Esophagus squamous epithelium (tissue), 5 donors: ENCODE results near the gene ABCA3. TPM values are rescaled to one million over a fixed set of nuclear protein-coding genes. Genes with fewer than 3 reads are reported as not detected.

Experiments
- DNase-seq: peaks from one replicate; lab custom pipeline; 2025; lab: John Stamatoyannopoulos, UW
- H3K27ac ChIP-seq, 4 donors: fragments of 200-600 bp; sonication (generic); one replicate each; pipeline ENCODE4 v1.5.1; 2016 to 2019; ENCODE audit warnings: mild to moderate bottlenecking in 1 of 4
- H3K27me3 ChIP-seq, 4 donors: fragments of 200-600 bp; sonication (generic); 1 replicate in 3 of 4; 2 replicates in 1 of 4; pipeline versions ENCODE4 v1.5.1 to v1.6.0; 2017 to 2021; ENCODE audit warnings: antibody characterized with exemption in 1 of 4
- H3K36me3 ChIP-seq, 3 donors: fragments of 200-600 bp; sonication (generic); one replicate each; pipeline ENCODE4 v1.5.1; 2016 to 2019
- H3K4me1 ChIP-seq, 3 donors: fragments of 200-600 bp; sonication (generic); one replicate each; pipeline ENCODE4 v1.5.1; 2017 to 2019
- H3K4me3 ChIP-seq, 4 donors: fragments of 200-600 bp; sonication (generic); 1 replicate in 3 of 4; 2 replicates in 1 of 4; pipeline ENCODE4 v1.5.1; 2016 to 2019; ENCODE audit warnings: mild to moderate bottlenecking in 2 of 4, moderate library complexity in 1 of 4
- H3K9me3 ChIP-seq, 3 donors: fragments of 200-600 bp; sonication (generic); one replicate each; pipeline ENCODE4 v1.5.1; 2016 to 2019
- POLR2A ChIP-seq, 4 donors: fragments of 450-650 bp; IDR thresholded peaks; one replicate each; pipeline ENCODE4 v1.6.1; 2017; ENCODE audit warnings: antibody characterized with exemption in 4 of 4, mild to moderate bottlenecking in 4 of 4, moderate library complexity in 3 of 4
- WGBS, 2 donors: methylation state at CpG; one replicate each; pipeline ENCODE4 v1.1.5; 2018; 5-methylcytosine and 5-hydroxymethylcytosine counted together
- intact Hi-C: fragments of 100-400 bp; cut with DNase I; formaldehyde crosslinking; loops from one replicate; pipeline ENCODE4 v1.15.0; 2022
- total RNA-seq, 4 donors: library from RNA; depleted of rRNA; stranded (reverse); fragments of >200 nt; gene quantifications; one replicate each; pipeline ENCODE4 v1.1.0, GENCODE V29; 2016
- TF ChIP-seq, protein P1 (sequence below), 6 experiments: fragments of 450-650 bp in 4 of 6; fragments of 200-600 bp in 2 of 6; sonication (generic) in 2 of 6; IDR thresholded peaks; one replicate each; pipeline ENCODE4 v1.5.1; 2016 to 2019; ENCODE audit warnings: antibody characterized with exemption in 6 of 6, mild to moderate bottlenecking in 4 of 6, moderate library complexity in 4 of 6
- donor health status: DM: yes; HTN: yes; CAD: no.

ABCA3 gene
- total RNA-seq, 4 donors from 2014 or later: 0.70 to 3.2 (median 2.7) TPM

DNA sequence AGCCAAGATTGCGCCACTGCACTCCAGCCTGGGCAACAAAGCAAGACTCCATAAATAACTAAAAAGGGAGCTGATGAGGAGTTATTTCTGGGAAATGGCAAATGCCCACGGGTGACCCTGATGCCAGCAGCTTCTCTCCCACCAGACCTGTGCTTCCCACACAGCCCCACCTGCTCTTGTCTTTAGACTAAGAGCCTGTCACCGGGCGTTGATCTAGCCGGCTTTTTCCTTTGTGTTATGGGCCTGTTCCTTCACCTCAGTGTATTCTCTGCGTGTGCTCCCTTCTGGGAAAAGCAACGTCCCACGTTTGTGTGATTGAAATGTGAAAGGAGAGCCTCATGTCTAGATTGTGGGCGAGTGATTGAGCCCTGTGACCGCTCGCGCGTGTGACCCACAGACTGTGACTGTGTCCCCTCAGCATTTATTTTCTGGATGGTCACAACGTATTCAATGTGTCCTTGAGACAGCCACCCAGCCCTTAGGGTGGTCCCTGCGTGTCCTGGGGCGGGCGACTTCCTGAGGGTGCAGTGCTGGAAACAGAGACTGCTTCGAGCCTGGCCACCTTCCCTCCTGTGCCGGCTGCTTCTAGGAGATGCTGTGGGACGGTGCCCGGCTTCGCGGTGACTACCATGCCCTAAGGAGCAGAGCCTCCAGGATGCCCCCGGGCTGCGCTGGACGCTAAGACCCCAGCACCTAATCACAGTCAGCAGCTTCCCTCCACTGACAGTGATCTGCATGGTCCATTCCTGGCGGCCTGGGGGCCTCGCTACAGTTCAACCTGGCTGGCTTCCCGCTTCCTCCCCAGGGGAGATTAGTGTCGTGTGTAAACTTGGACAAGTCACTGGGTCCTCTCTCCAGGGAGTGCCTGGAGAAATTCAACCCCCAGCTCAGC is 64.8 kb downstream of the ABCA3 start:
- whole genome bisulfite sequencing, 2 donors: 64 to 67% methylated on average over 12 to 19 of the region's 30 CpGs
- H3K36me3 ChIP-seq: peaks cover 0 to 17% (median 0%) of the 10 kb centered on the region in 3 donors
- intact Hi-C loops: no loop called here

GRCh38 chr16:2273931-2274330 is 66.6 kb downstream of the ABCA3 start:
- Histone ChIP-seq H3K9me3 (no peaks in the 10 kb centered on the region), H3K27me3 (no peaks in the 10 kb centered on the region), H3K4me3 (no peak overlapping the region), H3K4me1 (peaks cover 12 to 19% (median 13%) of the 10 kb centered on the region in 3 donors), H3K27ac (no peak overlapping the region), H3K36me3 (peaks cover 0 to 10% (median 0%) of the 10 kb centered on the region in 3 donors)
- TF ChIP-seq, protein P1, sequence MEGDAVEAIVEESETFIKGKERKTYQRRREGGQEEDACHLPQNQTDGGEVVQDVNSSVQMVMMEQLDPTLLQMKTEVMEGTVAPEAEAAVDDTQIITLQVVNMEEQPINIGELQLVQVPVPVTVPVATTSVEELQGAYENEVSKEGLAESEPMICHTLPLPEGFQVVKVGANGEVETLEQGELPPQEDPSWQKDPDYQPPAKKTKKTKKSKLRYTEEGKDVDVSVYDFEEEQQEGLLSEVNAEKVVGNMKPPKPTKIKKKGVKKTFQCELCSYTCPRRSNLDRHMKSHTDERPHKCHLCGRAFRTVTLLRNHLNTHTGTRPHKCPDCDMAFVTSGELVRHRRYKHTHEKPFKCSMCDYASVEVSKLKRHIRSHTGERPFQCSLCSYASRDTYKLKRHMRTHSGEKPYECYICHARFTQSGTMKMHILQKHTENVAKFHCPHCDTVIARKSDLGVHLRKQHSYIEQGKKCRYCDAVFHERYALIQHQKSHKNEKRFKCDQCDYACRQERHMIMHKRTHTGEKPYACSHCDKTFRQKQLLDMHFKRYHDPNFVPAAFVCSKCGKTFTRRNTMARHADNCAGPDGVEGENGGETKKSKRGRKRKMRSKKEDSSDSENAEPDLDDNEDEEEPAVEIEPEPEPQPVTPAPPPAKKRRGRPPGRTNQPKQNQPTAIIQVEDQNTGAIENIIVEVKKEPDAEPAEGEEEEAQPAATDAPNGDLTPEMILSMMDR (IDR thresholded peaks at IDR 0.05): no peak
- no peak for TF ChIP-seq POLR2A (IDR thresholded peaks at IDR 0.05)
- WGBS, 2 donors: 67 to 98% methylated on average over 8 to 9 of the region's 10 CpGs
- intact Hi-C loops: no loop called here
- no peak for DNase-seq

More for the DNA sequence above, 64.8 kb downstream of the ABCA3 start:
- Histone ChIP-seq H3K27ac (no peak overlapping the region), H3K4me3 (no peak overlapping the region), H3K9me3 (no peaks in the 10 kb centered on the region), H3K4me1 (peaks cover 0 to 1% (median 0%) of the 10 kb centered on the region in 3 donors), H3K27me3 (no peaks in the 10 kb centered on the region)
- no peak for TF ChIP-seq POLR2A (IDR thresholded peaks at IDR 0.05)
- TF ChIP-seq, protein P1 (IDR thresholded peaks at IDR 0.05): no peak
- DNase-seq: no peak

DNA sequence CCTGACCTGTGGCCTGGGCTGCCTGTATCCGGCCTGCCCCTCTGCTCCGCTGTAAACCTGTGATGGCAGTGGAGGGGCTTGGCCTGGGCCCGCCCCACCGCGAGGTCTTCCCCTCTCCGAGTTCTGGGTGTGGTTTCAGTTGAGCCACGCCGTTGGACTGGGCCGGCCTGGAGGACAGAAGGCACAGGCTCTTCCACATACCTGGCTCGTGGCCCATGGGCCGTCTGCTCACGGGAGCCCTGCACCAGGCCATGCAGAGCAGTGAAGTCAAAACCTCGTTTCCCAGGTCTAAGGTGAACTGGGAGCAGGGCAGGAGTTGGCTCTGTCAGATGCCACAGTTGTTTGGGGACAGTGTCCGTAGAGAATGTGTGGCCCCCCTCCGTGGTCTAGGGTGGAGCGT is 67.0 kb downstream of the ABCA3 start:
- intact Hi-C loops: no loop called here
- DNase-seq: no peak
- Histone ChIP-seq H3K9me3 (no peaks in the 10 kb centered on the region), H3K27me3 (no peaks in the 10 kb centered on the region), H3K27ac (no peak overlapping the region), H3K4me3 (no peak overlapping the region), H3K4me1 (peaks cover 13 to 22% (median 15%) of the 10 kb centered on the region in 3 donors), H3K36me3 (peaks cover 0 to 10% (median 0%) of the 10 kb centered on the region in 3 donors)
- WGBS, 2 donors: no CpG with 5 or more reads among the region's 16 CpGs
- no peak for TF ChIP-seq POLR2A (IDR thresholded peaks at IDR 0.05)
- TF ChIP-seq, protein P1 (IDR thresholded peaks at IDR 0.05): no peak

GRCh38 chr16:2271848-2272461 is 68.6 kb downstream of the ABCA3 start:
- Histone ChIP-seq H3K27me3 (no peaks in the 10 kb centered on the region), H3K27ac (no peak overlapping the region), H3K9me3 (no peaks in the 10 kb centered on the region), H3K36me3 (peaks cover 0 to 4% (median 0%) of the 10 kb centered on the region in 3 donors), H3K4me1 (peaks cover 13 to 25% (median 15%) of the 10 kb centered on the region in 3 donors), H3K4me3 (no peak overlapping the region)
- intact Hi-C loops: no loop called here
- TF ChIP-seq POLR2A (IDR thresholded peaks at IDR 0.05): no peak
- TF ChIP-seq, protein P1 (IDR thresholded peaks at IDR 0.05): no peak
- 90% methylated on average over 3 of the region's 14 CpGs; no CpG with 5 or more reads in 1 of the 2 donors for WGBS, 2 donors
- no peak for DNase-seq
